IMR-90 (cell line): Measurements from ENCODE around the gene MRPL52. TPM values are rescaled to one million over a fixed set of nuclear protein-coding genes. Genes with fewer than 3 reads are reported as not detected.

Source experiments
- ATAC-seq: fragments of 200-7000 bp; cut with Tn5 transposase; 2 replicates; pipeline ENCODE4 v1.9.1; 2020; ENCODE audit warnings: low read depth, mild to moderate bottlenecking, moderate library complexity
- BruUV-seq: library from RNA; stranded (reverse); fragments of 400-500 nt; replicated peaks from 2 replicates; lab custom pipeline; 2021; lab: Mats Ljungman, UMichigan
- CTCF ChIA-PET: fragments of 300-600 bp; formaldehyde crosslinking; extraction: SDS; loops from one replicate; lab custom pipeline; 2021; ENCODE audit warnings: antibody characterized with exemption; lab: Yijun Ruan, JAX
- POLR2A ChIA-PET: fragments of 300-600 bp; sonication (Branson Sonifier 250); formaldehyde crosslinking; loops from one replicate; lab custom pipeline; 2022; ENCODE audit warnings: antibody characterized with exemption; ENCODE audit not compliant: unreplicated experiment; lab: Charles Lee
- DNase-seq: peaks from one replicate; pipeline ENCODE4 v3.0.0; 2013
- H2AFZ ChIP-seq: replicated peaks from 2 replicates; pipeline ENCODE3; 2013; ENCODE audit warnings: low read length, mild to moderate bottlenecking; ENCODE audit not compliant: poor library complexity
- H2AK5ac ChIP-seq: 2 replicates; pipeline ENCODE4 v1.6.1; 2013; ENCODE audit warnings: low read depth, low read length, inconsistent platforms
- H2AK9ac ChIP-seq: replicated peaks from 2 replicates; pipeline ENCODE3; 2013; ENCODE audit warnings: mild to moderate bottlenecking, low read depth, low read length, moderate library complexity; ENCODE audit not compliant: poor library complexity
- H2BK120ac ChIP-seq: 2 replicates; pipeline ENCODE4 v1.6.1; 2013; ENCODE audit warnings: low read depth, low read length, inconsistent platforms
- H2BK15ac ChIP-seq: 3 replicates; pipeline ENCODE4 v1.6.1; 2013; ENCODE audit warnings: low read depth, low read length, inconsistent platforms
- H2BK20ac ChIP-seq: 2 replicates; pipeline ENCODE4 v1.6.1; 2013; ENCODE audit warnings: low read depth, mild to moderate bottlenecking, inconsistent platforms, low read length, moderate library complexity
- H2BK5ac ChIP-seq: 2 replicates; pipeline ENCODE4 v1.6.1; 2013; ENCODE audit warnings: mild to moderate bottlenecking, low read depth, low read length, inconsistent platforms; ENCODE audit not compliant: poor library complexity, severe bottlenecking
- H3K14ac ChIP-seq: replicated peaks from 2 replicates; pipeline ENCODE4 v1.6.1; 2013; ENCODE audit warnings: low read depth, low read length, inconsistent platforms
- H3K18ac ChIP-seq: 2 replicates; pipeline ENCODE4 v1.6.1; 2013; ENCODE audit warnings: low read depth, low read length, control low read depth
- H3K23ac ChIP-seq: 2 replicates; pipeline ENCODE4 v1.6.1; 2013; ENCODE audit warnings: low read depth, low read length, inconsistent platforms
- H3K27ac ChIP-seq: 2 replicates; pipeline ENCODE4 v1.5.1; 2013; ENCODE audit warnings: mild to moderate bottlenecking, control low read depth, low read length; ENCODE audit not compliant: insufficient read depth
- H3K27me3 ChIP-seq: 2 replicates; pipeline ENCODE4 v1.6.1; 2013; ENCODE audit warnings: low read length; ENCODE audit not compliant: control insufficient read depth, insufficient read depth
- H3K36me3 ChIP-seq: 2 replicates; pipeline ENCODE4 v1.6.1; 2013; ENCODE audit warnings: low read length, mixed read lengths; ENCODE audit not compliant: control insufficient read depth, insufficient read depth
- H3K4ac ChIP-seq: 2 replicates; pipeline ENCODE4 v1.6.1; 2013; ENCODE audit warnings: low read depth, low read length, inconsistent platforms
- H3K4me1 ChIP-seq: 2 replicates; pipeline ENCODE4 v1.6.1; 2013; ENCODE audit warnings: low read length, mixed read lengths; ENCODE audit not compliant: control insufficient read depth, insufficient read depth
- H3K4me2 ChIP-seq: 2 replicates; pipeline ENCODE4 v1.6.1; 2013; ENCODE audit warnings: low read depth, mild to moderate bottlenecking, control low read depth, low read length, moderate library complexity
- H3K4me3 ChIP-seq: 2 replicates; pipeline ENCODE4 v1.5.1; 2013; ENCODE audit warnings: low read depth, mild to moderate bottlenecking, control low read depth, low read length, moderate library complexity; ENCODE audit not compliant: insufficient read depth
- H3K56ac ChIP-seq: 2 replicates; pipeline ENCODE4 v1.6.1; 2013; ENCODE audit warnings: low read length, inconsistent platforms; ENCODE audit not compliant: insufficient read depth; ENCODE audit errors: extremely low read depth
- H3K79me1 ChIP-seq, 2 experiments: 2 replicates each; pipeline ENCODE4 v1.6.1; 2013; ENCODE audit warnings: low read length in 2 of 2, inconsistent platforms in 1 of 2, low read depth in 1 of 2
- H3K9ac ChIP-seq: 2 replicates; pipeline ENCODE4 v1.6.1; 2013; ENCODE audit warnings: low read depth, low read length, control low read depth
- H3K9me1 ChIP-seq: 2 replicates; pipeline ENCODE4 v1.6.1; 2013; ENCODE audit warnings: low read length, inconsistent platforms; ENCODE audit not compliant: insufficient read depth
- H3K9me3 ChIP-seq: 2 replicates; pipeline ENCODE4 v1.6.1; 2013; ENCODE audit warnings: low read length; ENCODE audit not compliant: control insufficient read depth, insufficient read depth
- H4K20me1 ChIP-seq: 2 replicates; pipeline ENCODE4 v1.6.1; 2013; ENCODE audit warnings: low read length, inconsistent platforms; ENCODE audit not compliant: insufficient read depth
- H4K5ac ChIP-seq: 2 replicates; pipeline ENCODE4 v1.6.1; 2013; ENCODE audit warnings: mild to moderate bottlenecking, low read depth, low read length, control low read depth
- H4K8ac ChIP-seq, 2 experiments: 2 replicates each; pipeline ENCODE4 v1.6.1; 2013; ENCODE audit warnings: low read depth in 2 of 2, low read length in 2 of 2, control low read depth in 1 of 2, inconsistent platforms in 1 of 2
- H4K91ac ChIP-seq: 2 replicates; pipeline ENCODE4 v1.6.1; 2013; ENCODE audit warnings: low read depth, low read length, inconsistent platforms; ENCODE audit not compliant: insufficient read depth
- RCOR1 ChIP-seq: IDR thresholded peaks from 2 replicates; pipeline ENCODE4 v1.6.1; 2012; ENCODE audit warnings: mild to moderate bottlenecking, low read length, improper control_type of control experiment; ENCODE audit not compliant: insufficient replicate concordance
- RFX5 ChIP-seq: IDR thresholded peaks from 2 replicates; pipeline ENCODE4 v1.8.0; 2012; ENCODE audit warnings: low read depth, mild to moderate bottlenecking, low read length, moderate library complexity
- SMC3 ChIP-seq: fragments of 150-350 bp; IDR thresholded peaks from 2 replicates; pipeline ENCODE4 v1.6.1; 2016; ENCODE audit warnings: low read depth, mild to moderate bottlenecking, antibody characterized with exemption, low read length, moderate library complexity
- WGBS, 2 experiments: methylation state at CpG; one replicate each; pipeline versions ENCODE4 v1.1.5 to v1.1.7; 2013; ENCODE audit warnings: missing lambda C conversion rate in 2 of 2; ENCODE audit not compliant: insufficient read length in 1 of 2; ENCODE audit errors: extremely low coverage in 2 of 2; 5-methylcytosine and 5-hydroxymethylcytosine counted together
- dilution Hi-C: fragments of 300-500 bp; cut with HindIII; formaldehyde crosslinking; loops from one replicate; pipeline ENCODE4 v1.14.3; 2018; ENCODE audit warnings: low sequenced_read_pairs; ENCODE audit not compliant: unreplicated experiment
- in situ Hi-C: fragments of 300-500 bp; cut with MboI; formaldehyde crosslinking; loops from 3 replicates; pipeline ENCODE4 v1.14.3; 2019; ENCODE audit warnings: low sequenced_read_pairs, inconsistent platforms, mixed read lengths
- intact Hi-C: fragments of 100-400 bp; cut with micrococcal nuclease; formaldehyde crosslinking; loops from 2 replicates; pipeline ENCODE4 v1.10.0; 2022
- polyA plus RNA-seq, 3 experiments: library from polyadenylated mRNA; depleted of rRNA; stranded (reverse); fragments of >200 nt; gene quantifications; 2 replicates each; pipeline ENCODE4 v1.2.3, GENCODE V29; 2012; ENCODE audit warnings: low replicate concordance in 1 of 3
- total RNA-seq: library from RNA; depleted of rRNA; stranded (reverse); fragments of >200 nt; gene quantifications from 2 replicates; pipeline ENCODE4 v1.2.3, GENCODE V29; 2012

Gene MRPL52
- total and polyA plus RNA-seq, 2 of the 4 experiments (the other 2 are of a cell fraction): 33.1 to 51.4 TPM

GRCh38 chr14:22870811-22871223 is 41.1 kb downstream of the MRPL52 start:
- dilution Hi-C loops (no loop called here), in situ Hi-C loops (loop anchor here (25.0 kb wide), 1 partner anchor 484 kb away; no protein-coding TSS in a partner anchor), intact Hi-C loops (loop anchor here (5.0 kb wide), 1 partner anchor 111 kb away; the partner anchor contains the start of gene AJUBA)
- peak overlapping the region; percentile 40; the same call in 1 of the 2 replicates for H3K18ac ChIP-seq
- BruUV-seq: no TSS peak
- DNase-seq (no peak), ATAC-seq (no peak)
- peak overlapping the region; percentile 2; the same call in 1 of the 2 replicates for H4K91ac ChIP-seq
- H4K8ac ChIP-seq: peak overlapping the region; percentile 37 to 79
- H3K27ac ChIP-seq: peak overlapping the region; percentile 84; the same call in 1 of the 2 replicates
- H3K27me3 ChIP-seq: no peaks in the 10 kb centered on the region
- peak overlapping the region; percentile 53; the same call in 1 of the 2 replicates for H3K14ac ChIP-seq
- H3K9me3 ChIP-seq: no peaks in the 10 kb centered on the region
- no peak overlapping the region for H2BK15ac ChIP-seq
- no peak overlapping the region for H2AK9ac ChIP-seq
- no peak overlapping the region; the same call in 1 of the 2 replicates for H3K4ac ChIP-seq
- H3K36me3 ChIP-seq: peaks cover 18% of the 10 kb centered on the region
- peaks cover 9% of the 10 kb centered on the region for H4K20me1 ChIP-seq
- peaks cover 20 to 27% of the 10 kb centered on the region in 2 experiments; a peak in 3 of 4 replicates for H3K79me1 ChIP-seq
- H3K9ac ChIP-seq: peak overlapping the region; percentile 46; the same call in 1 of the 2 replicates
- TF ChIP-seq RCOR1 (no peak), RFX5 (no peak), SMC3 (no peak)
- no peak overlapping the region for H2AK5ac ChIP-seq
- H2AFZ ChIP-seq: no peak overlapping the region
- whole genome bisulfite sequencing, 2 experiments: no CpG with 5 or more reads among the region's 1 CpG
- H2BK120ac ChIP-seq: no peak overlapping the region
- H2BK5ac ChIP-seq: peak overlapping the region; percentile 95
- peak overlapping the region; percentile 79 for H3K4me3 ChIP-seq
- 0 out of 2 replicates have a peak, but pooled peaks cover 3% of the 10 kb centered on the region for H3K9me1 ChIP-seq
- CTCF ChIA-PET: interaction anchor here (0.6 to 1.6 kb wide), 6 partner anchors 11 to 48 kb away, joined by 3 to 7 read pairs (median 3); no protein-coding TSS in a partner anchor
- POLR2A ChIA-PET: interaction anchor here (0.6 kb wide), 1 partner anchor 492 kb away, joined by 4 read pairs; no protein-coding TSS in a partner anchor
- peak overlapping the region; percentile 98 for H3K4me2 ChIP-seq
- peaks cover 3% of the 10 kb centered on the region; the same call in 1 of the 2 replicates for H3K4me1 ChIP-seq
- 0 out of 2 replicates have a peak overlapping the region, but pooled peaks have one; percentile 17 for H3K56ac ChIP-seq
- peak overlapping the region; percentile 70; the same call in 1 of the 2 replicates for H4K5ac ChIP-seq
- H2BK20ac ChIP-seq: no peak overlapping the region
- H3K23ac ChIP-seq: peak overlapping the region; percentile 19; the same call in 1 of the 2 replicates
